HAP-1 (cell line): Measurements from ENCODE around the gene OVAAL.

Experiments
- DNase-seq, 2 experiments: peaks; one replicate each; pipeline ENCODE4 v3.0.0-alpha.2; 2016 to 2020; ENCODE audit warnings: low spot score in 2 of 2
- H3K27me3 ChIP-seq: fragments of 250-450 bp; sonication (Bioruptor Pico); 2 replicates; pipeline ENCODE4 v1.5.1; 2020; ENCODE audit warnings: low read depth, mild to moderate bottlenecking, moderate library complexity
- H3K36me3 ChIP-seq: fragments of 250-450 bp; sonication (Bioruptor Pico); replicated peaks from 2 replicates; pipeline ENCODE4 v1.5.1; 2020; ENCODE audit warnings: mild to moderate bottlenecking
- H3K4me1 ChIP-seq: fragments of 250-450 bp; sonication (Bioruptor Pico); 2 replicates; pipeline ENCODE4 v1.5.1; 2020; ENCODE audit warnings: mild to moderate bottlenecking
- H3K4me3 ChIP-seq: fragments of 250-450 bp; sonication (Bioruptor Pico); 2 replicates; pipeline ENCODE4 v1.5.1; 2020; ENCODE audit warnings: mild to moderate bottlenecking, moderate library complexity
- H3K9me3 ChIP-seq: fragments of 250-450 bp; sonication (Bioruptor Pico); 2 replicates; pipeline ENCODE4 v1.5.1; 2020; ENCODE audit warnings: mild to moderate bottlenecking, moderate library complexity
- in situ Hi-C: fragments of 300-500 bp; cut with MboI; formaldehyde crosslinking; loops from 3 replicates; pipeline ENCODE4 v1.14.3; 2020; ENCODE audit warnings: low sequenced_read_pairs, inconsistent platforms, mixed read lengths

The OVAAL gene

GRCh38 chr1:180611016-180611930, 52.5 kb downstream of the OVAAL start:
- Histone ChIP-seq H3K36me3 (no peaks in the 10 kb centered on the region), H3K9me3 (no peaks in the 10 kb centered on the region), H3K4me3 (no peak overlapping the region), H3K4me1 (peaks cover 14% of the 10 kb centered on the region), H3K27me3 (no peaks in the 10 kb centered on the region)
- in situ Hi-C loops = no loop called here
- DNase-seq = no peak

GRCh38 chr1:180612632-180613031, 53.9 kb downstream of the OVAAL start:
- no peak for DNase-seq
- peaks cover 8% of the 10 kb centered on the region for H3K4me1 ChIP-seq

GRCh38 chr1:180614730-180615129, 56.0 kb downstream of the OVAAL start:
- no peaks in the 10 kb centered on the region for H3K9me3 ChIP-seq
- H3K27me3 ChIP-seq = no peaks in the 10 kb centered on the region
- H3K4me1 ChIP-seq = peaks cover 8% of the 10 kb centered on the region
- no peaks in the 10 kb centered on the region for H3K36me3 ChIP-seq
- in situ Hi-C loops = no loop called here
- DNase-seq = no peak
- no peak overlapping the region for H3K4me3 ChIP-seq

More at GRCh38 chr1:180612632-180613031, 53.9 kb downstream of the OVAAL start:
- Histone ChIP-seq H3K9me3 (no peaks in the 10 kb centered on the region), H3K36me3 (no peaks in the 10 kb centered on the region), H3K4me3 (no peak overlapping the region), H3K27me3 (no peaks in the 10 kb centered on the region)
- in situ Hi-C loops = no loop called here

- H3K9me3 ChIP-seq = no peaks in the 10 kb centered on the region
- no peak for DNase-seq
- H3K4me3 ChIP-seq = no peak overlapping the region
- in situ Hi-C loops = no loop called here
- peaks cover 8% of the 10 kb centered on the region for H3K4me1 ChIP-seq
- no peaks in the 10 kb centered on the region for H3K27me3 ChIP-seq
- no peaks in the 10 kb centered on the region for H3K36me3 ChIP-seq
Observed at GRCh38 chr1:180615493-180616290, 56.9 kb downstream of the OVAAL start.
